MCF 10A (cell line): ENCODE results near the gene PIP4K2C. TPM values are rescaled to one million over a fixed set of nuclear protein-coding genes. Genes with fewer than 3 reads are reported as not detected.
A peak's percentile ranks its signal among the peaks of the same experiment; 100 is the strongest.
"Not testable (repeated sequence)": the region's sequence is repeated elsewhere in the genome, so short reads cannot be mapped to it uniquely, and the experiment has no call there.

ENCODE experiments used
- BruUV-seq: library from RNA; stranded (reverse); fragments of 400-500 nt; replicated peaks from 2 replicates; lab custom pipeline; 2021; lab: Mats Ljungman, UMichigan
- CTCF ChIA-PET: fragments of 300-600 bp; sonication (Branson Sonifier 250); formaldehyde crosslinking; extraction: SDS; loops from one replicate; lab custom pipeline; 2021; ENCODE audit warnings: antibody characterized with exemption, inconsistent platforms; lab: Yijun Ruan, JAX
- POLR2A ChIA-PET: fragments of 300-600, 350-650 bp; sonication (Branson Sonifier 250); formaldehyde crosslinking; extraction: SDS; loops from one replicate; lab custom pipeline; 2020; ENCODE audit warnings: antibody characterized with exemption, inconsistent platforms; lab: Yijun Ruan, JAX
- DNase-seq: peaks from one replicate; pipeline ENCODE4 v3.0.0-alpha.2; 2018; ENCODE audit not compliant: unreplicated experiment
- H3K27ac Mint-ChIP-seq: one replicate; pipeline ENCODE4 v1.8.0; 2022; ENCODE audit warnings: mild to moderate bottlenecking, low read depth, mixed read lengths; ENCODE audit not compliant: unreplicated experiment
- H3K27me3 Mint-ChIP-seq: one replicate; pipeline ENCODE4 v1.8.0; 2022; ENCODE audit warnings: mixed read lengths; ENCODE audit not compliant: insufficient read depth, unreplicated experiment
- H3K36me3 Mint-ChIP-seq: one replicate; pipeline ENCODE4 v1.8.0; 2022; ENCODE audit warnings: mild to moderate bottlenecking, moderate library complexity, mixed read lengths; ENCODE audit not compliant: insufficient read depth, unreplicated experiment
- H3K4me1 Mint-ChIP-seq: one replicate; pipeline ENCODE4 v1.8.0; 2022; ENCODE audit warnings: mixed read lengths; ENCODE audit not compliant: insufficient read depth, unreplicated experiment
- H3K4me3 Mint-ChIP-seq: one replicate; pipeline ENCODE4 v1.8.0; 2022; ENCODE audit warnings: mild to moderate bottlenecking, moderate library complexity, mixed read lengths; ENCODE audit not compliant: unreplicated experiment
- H3K9me3 Mint-ChIP-seq: one replicate; pipeline ENCODE4 v1.8.0; 2022; ENCODE audit warnings: mixed read lengths; ENCODE audit not compliant: unreplicated experiment
- CTCF ChIP-seq: fragments of 200-600 bp; IDR thresholded peaks from one replicate; pipeline ENCODE4 v1.8.0; 2022; ENCODE audit warnings: antibody characterized with exemption, mild to moderate bottlenecking; ENCODE audit not compliant: unreplicated experiment
- intact Hi-C: fragments of 100-400 bp; cut with micrococcal nuclease; formaldehyde crosslinking; loops from 2 replicates; pipeline ENCODE4 v1.14.1; 2022
- total RNA-seq: library from RNA; stranded (reverse); gene quantifications from 2 replicates; pipeline ENCODE4 v1.2.3, GENCODE V29; 2022

PIP4K2C gene
- total RNA-seq, 1 experiment from 2014 or later: 32.0 TPM

DNA sequence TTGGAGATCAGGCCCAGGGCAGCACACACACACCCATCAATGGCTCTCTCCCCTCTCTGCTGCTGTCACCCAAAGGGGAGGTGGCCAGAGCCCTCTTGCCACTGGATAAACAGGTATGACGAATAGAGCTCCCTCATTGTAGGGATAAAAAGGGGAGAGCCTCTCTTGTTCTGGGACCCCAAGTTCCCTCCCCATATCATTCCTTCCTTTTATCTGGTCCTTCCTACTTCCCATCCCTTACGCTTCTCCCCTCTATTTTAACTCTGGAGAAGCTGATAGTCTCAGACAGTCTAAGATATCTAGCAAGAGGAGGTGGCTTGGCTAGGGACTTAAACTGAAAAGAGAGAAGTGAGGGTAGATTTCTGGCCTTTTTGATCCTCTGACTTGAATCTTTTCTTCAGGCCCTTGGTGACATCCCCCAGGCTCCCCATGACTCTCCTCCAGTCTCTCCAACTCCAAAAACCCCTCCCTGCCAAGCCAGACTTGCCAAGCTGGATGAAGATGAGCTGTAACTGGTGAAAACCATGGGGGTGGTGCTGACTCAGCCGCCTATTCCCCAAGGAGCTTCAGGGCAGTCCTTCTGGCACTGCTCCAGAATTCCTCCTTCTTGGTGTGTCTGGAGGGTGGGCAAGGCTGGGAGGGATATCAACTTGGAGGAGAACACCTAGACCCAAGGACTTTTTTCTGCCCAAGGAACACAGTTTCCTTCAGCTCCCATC, 25.6 kb downstream of the PIP4K2C start:
- DNase-seq: peak; percentile 55
- CTCF ChIA-PET: interaction anchor here (0.6 to 1.4 kb wide), 2 partner anchors 32 to 42 kb away, joined by 3 to 4 read pairs; no protein-coding TSS in a partner anchor
- Mint-ChIP-seq H3K9me3 (no peaks in the 10 kb centered on the region), H3K4me3 (no peak overlapping the region), H3K27ac (no peak overlapping the region), H3K36me3 (no peaks in the 10 kb centered on the region), H3K4me1 (no peaks in the 10 kb centered on the region), H3K27me3 (peaks cover 40% of the 10 kb centered on the region)
- POLR2A ChIA-PET: interaction anchor here (0.5 to 2.0 kb wide), 4 partner anchors 10 to 128 kb away, joined by 4 to 5 read pairs (median 4); partner anchors contain the start of genes PIP4K2C and TSPAN31
- intact Hi-C loops: no loop called here
- no peak for TF ChIP-seq CTCF
- no TSS peak for BruUV-seq

DNA sequence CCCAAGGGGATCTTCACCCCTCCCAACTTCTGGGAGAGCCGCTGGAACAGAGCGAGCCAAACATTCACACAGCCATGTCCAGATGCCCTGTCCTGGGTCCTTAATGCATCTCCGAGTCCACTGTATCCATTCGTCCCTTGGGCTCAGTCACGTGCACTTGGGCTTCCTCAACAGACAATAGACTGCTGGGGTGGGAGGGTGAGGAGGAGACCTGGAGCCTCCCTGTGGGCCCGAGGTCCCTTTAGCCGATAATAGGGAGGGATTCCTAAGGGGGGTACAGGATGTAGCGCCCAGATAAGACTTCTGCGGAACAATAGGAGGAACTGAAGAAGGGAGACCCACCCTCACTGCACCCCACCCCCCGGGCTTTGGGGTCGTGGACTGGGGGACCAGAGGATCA, 26.9 kb downstream of the PIP4K2C start:
- no peak for DNase-seq
- Mint-ChIP-seq H3K27me3 (peaks cover 54% of the 10 kb centered on the region), H3K4me1 (peaks cover 5% of the 10 kb centered on the region), H3K4me3 (no peak overlapping the region), H3K36me3 (no peaks in the 10 kb centered on the region), H3K27ac (no peak overlapping the region), H3K9me3 (no peaks in the 10 kb centered on the region)
- ChIA-PET POLR2A (interaction anchor here (2.0 kb wide), 1 partner anchor 12 kb away, joined by 5 read pairs; no protein-coding TSS in a partner anchor), CTCF (interaction anchor here (1.0 to 1.3 kb wide), 3 partner anchors 13 to 157 kb away, joined by 3 to 6 read pairs (median 4); partner anchors contain the start of gene B4GALNT1)
- intact Hi-C loops: no loop called here
- no TSS peak for BruUV-seq
- no peak for TF ChIP-seq CTCF

DNA sequence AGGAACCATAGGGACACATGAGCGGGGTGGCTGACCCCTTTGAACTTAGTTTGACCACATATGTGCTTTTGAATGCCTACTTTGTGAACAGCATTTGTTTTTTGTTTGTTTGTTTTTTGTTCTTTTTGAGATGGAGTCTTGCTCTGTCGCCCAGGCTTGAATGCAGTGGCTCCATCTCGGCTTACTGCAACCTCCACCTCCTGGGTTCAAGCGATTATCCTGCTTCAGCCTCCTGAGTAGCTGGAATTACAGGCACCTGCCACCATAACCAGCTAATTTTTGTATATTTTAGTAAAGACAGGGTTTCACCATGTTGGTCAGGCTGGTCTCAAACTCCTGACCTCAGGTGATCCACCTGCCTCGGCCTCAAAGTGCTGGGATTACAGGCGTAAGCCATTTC, 27.4 kb downstream of the PIP4K2C start:
- H3K27ac Mint-ChIP-seq, H3K9me3 Mint-ChIP-seq, H3K36me3 Mint-ChIP-seq, intact Hi-C loops, BruUV-seq, DNase-seq, H3K4me1 Mint-ChIP-seq, H3K4me3 Mint-ChIP-seq, POLR2A ChIA-PET: not testable (repeated sequence)
- CTCF ChIA-PET: interaction anchor here (1.1 to 1.3 kb wide), 2 partner anchors 13 to 14 kb away, joined by 3 to 6 read pairs; partner anchors contain the start of gene B4GALNT1
- peaks cover 58% of the 10 kb centered on the region for H3K27me3 Mint-ChIP-seq

GRCh38 chr12:57618966-57619433, 28.0 kb downstream of the PIP4K2C start:
- Mint-ChIP-seq H3K4me1 (peaks cover 5% of the 10 kb centered on the region), H3K27me3 (peaks cover 64% of the 10 kb centered on the region), H3K4me3 (no peak overlapping the region), H3K36me3 (no peaks in the 10 kb centered on the region), H3K9me3 (no peaks in the 10 kb centered on the region), H3K27ac (no peak overlapping the region)
- BruUV-seq: no TSS peak
- intact Hi-C loops: no loop called here
- ChIA-PET CTCF (interaction anchor here (0.6 to 4.2 kb wide), 5 partner anchors 12 to 51 kb away, joined by 3 to 72 read pairs (median 3); partner anchors contain the start of gene B4GALNT1), POLR2A (no interaction called here)
- TF ChIP-seq CTCF: no peak
- DNase-seq: no peak
